GM19452 (cell line): ENCODE results near the gene UBE2R2.

ENCODE experiments used
- ATAC-seq: cut with Tn5 transposase; IDR thresholded peaks from one replicate; pipeline ENCODE4 v1.9.1; 2021; ENCODE audit not compliant: unreplicated experiment

UBE2R2 gene

GRCh38 chr9:33880211-33881089 is 63.5 kb downstream of the UBE2R2 start:
- no peak for ATAC-seq

DNA sequence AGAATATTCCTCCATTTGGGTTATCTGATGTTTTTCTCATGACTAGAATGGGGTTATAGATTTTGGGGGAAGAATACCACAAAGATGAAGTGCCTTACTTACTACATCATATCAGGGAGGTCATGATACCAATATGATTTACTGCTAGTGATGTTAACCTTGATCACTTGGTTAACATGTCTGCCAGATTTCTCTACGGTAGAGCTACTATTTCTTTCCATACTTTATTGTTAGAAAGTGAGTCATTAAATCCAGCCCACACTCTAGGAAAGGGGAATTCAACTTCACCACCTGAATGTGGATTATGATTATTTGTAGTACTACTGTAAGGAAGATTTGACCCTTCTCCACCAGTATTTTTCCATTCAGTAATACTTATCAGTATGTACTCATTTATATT is 64.7 kb downstream of the UBE2R2 start:
- ATAC-seq, result no peak

- no peak for ATAC-seq
These were observed 68.1 kb downstream of the UBE2R2 start for GRCh38 chr9:33884856-33885701.

DNA sequence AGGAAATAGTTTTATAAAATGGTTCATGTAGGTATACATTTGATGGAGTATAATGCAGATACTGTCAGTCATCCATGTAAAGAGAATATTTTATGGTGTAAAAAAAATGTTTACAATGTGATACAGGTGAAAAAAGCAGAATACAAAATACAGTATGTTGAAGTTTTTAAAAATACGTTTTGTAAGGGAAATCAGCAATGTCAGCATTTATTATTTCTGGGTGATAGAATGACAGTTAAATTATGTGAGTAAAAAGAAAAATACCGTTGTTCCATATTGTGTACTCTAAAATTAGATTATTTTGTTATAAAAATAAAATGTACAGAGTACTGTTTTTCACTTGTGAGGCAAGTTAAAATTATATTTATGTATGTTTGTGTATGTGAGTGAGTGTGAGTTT is 69.0 kb downstream of the UBE2R2 start:
- no peak for ATAC-seq

DNA sequence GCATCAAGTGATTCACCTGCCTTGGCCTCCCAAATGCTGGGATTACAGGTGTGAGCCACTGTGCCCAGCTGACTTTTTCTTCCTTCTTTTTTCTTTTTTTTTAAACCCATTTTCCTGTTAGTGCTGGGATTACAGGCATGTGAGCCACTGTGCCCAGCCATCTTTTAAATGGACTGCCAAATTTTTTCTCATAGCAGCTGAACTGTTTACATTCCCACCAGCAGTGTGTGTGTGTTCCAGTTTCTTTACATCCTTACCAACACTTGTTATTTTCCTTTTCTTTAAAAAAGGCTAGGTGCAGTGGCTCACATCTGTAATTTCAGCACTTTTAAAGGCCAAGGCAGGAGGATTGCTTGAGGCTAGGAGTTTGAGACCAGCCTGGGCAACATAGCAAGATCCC is 76.9 kb downstream of the UBE2R2 start:
- ATAC-seq, result no peak

GRCh38 chr9:33894316-33894715 is 77.4 kb downstream of the UBE2R2 start:
- ATAC-seq, result no peak

DNA sequence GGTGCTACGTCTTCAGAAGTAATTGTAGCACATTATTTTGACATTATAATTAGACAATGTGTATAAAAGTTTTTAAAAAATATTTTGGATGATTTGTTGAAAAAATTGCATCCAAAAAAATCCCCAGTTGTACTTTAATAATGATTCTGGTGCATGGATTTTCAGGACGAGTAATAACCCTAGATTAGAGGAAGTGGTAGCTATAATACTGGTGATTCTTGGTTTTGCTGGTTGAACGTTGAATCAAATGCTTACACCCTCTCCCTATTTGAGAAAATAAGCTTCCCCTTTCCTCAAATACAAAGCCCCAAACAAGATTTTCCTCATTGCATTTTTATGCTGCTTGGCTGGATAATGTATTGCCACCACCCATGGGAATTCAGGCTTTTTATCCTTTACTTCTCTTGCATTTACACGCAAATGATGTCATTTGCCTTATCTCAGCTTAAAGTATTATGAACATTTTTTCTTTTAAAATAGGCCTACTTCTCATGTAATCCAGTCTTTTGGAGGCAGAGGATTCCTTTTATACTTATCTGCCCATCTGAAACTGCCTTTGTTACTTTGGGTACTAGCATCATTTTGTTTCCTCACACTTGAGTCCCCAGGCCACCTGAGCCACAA is 86.3 kb downstream of the UBE2R2 start:
- no peak for ATAC-seq

- no peak for ATAC-seq
These were observed 88.2 kb downstream of the UBE2R2 start for GRCh38 chr9:33905137-33905536.

GRCh38 chr9:33906769-33907168 is 89.8 kb downstream of the UBE2R2 start:
- no peak for ATAC-seq

DNA sequence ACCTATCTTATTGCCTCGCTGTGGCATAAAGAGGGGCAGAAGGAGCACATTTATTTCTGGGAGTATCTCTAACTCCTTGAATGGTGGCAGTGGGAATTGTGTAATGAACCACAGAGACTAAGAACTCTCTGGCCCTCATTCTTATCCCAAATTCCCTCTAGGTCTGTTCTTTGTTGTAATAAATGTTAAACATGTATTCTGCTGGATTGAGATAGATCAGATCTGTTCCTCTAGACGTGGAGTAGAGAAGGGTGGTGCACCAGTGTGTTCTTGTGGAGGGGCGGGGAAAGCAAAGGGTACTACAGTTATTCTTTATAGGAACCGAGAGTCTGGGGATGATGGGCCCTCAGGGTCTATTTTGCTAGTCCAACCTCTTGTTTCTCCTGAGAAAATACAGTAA is 90.4 kb downstream of the UBE2R2 start:
- no peak for ATAC-seq

- ATAC-seq, result no peak
These were observed 91.2 kb downstream of the UBE2R2 start for GRCh38 chr9:33908114-33908513.

DNA sequence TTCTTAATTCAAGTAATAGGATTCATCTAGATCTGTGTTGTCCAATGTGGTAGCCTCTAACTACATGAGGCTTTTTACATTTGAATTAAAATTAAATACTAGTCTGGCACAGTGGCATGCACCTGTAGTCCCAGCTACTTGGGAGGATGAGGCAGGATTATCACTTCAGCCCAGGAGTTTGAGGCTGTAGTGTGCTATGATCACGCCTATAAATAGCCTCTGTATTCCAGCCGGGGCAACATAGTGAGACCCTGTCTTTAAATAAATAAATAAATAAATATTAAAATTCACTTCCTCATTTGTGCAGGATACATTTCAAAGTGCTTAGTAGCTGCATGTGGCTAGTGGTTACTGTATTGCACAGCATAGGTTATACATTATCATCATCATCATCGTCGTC is 91.8 kb downstream of the UBE2R2 start:
- ATAC-seq, result no peak

DNA sequence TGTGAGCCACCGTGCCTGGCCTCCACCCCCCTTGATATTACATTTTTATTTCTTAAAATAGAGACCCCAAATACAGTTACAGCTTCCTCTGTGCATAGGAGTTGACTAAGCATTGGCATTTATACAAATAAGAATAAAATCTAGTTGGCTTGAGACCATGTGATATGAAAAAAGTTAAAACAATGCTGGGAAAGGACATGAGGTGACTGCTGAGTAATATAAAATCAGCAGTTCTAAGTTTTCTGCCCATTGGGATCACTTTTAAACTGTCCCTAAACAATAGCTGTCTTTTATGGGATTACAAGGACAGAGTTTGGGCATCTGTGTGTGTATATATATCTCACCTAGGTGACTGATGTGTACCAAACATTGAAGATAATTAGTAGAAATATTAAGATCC is 96.6 kb downstream of the UBE2R2 start:
- ATAC-seq, result no peak

- ATAC-seq, result no peak
These were observed 98.1 kb downstream of the UBE2R2 start for GRCh38 chr9:33914887-33915628.

- ATAC-seq, result no peak
These were observed 100.1 kb downstream of the UBE2R2 start for GRCh38 chr9:33917036-33917435.

GRCh38 chr9:33919276-33919897 is 102.4 kb downstream of the UBE2R2 start:
- ATAC-seq, result no peak

DNA sequence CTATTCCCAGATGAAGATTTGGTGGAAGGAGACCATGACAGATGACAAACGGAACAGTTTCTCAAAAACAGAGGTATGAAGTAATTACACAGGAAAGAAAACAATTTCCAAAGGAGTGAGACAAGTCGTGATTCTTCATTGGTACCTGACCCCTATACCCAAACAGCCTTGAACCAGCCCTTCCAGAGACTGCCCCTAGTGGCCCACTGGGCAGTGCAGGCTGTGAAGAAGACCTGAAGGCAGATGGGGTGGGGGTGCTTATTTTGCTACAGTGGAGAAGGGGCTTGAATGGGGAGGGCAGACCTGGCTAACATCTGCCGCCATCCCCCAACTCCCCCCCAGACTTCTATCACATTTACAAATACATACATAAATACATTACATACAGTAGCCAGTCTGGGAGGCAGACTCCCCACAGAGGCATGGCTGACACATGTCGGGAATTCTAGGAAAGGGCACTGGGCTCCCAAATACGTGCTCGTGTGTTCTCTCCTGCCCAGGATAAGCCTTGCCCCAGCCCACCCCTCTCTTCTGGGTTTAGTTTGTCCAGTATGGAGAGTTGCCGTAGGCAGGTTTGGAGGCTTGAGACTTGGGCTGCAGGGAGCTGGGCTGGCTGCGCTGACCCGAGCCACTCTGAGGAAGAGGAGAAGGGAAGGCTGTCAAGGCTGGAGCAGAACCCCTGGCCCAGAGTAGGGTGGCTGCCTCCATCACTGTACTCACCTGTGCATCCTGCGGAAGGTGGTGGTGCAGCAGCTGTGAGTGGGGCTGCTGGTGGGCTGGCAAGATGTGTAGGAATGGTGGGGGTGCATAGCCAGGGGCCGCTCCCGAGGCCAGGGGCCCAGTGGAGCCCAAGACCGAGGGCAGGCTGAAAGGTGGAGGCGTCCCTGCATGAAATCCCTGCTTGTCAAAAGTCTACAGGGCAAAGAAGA is 105.3 kb downstream of the UBE2R2 start:
- no peak for ATAC-seq

DNA sequence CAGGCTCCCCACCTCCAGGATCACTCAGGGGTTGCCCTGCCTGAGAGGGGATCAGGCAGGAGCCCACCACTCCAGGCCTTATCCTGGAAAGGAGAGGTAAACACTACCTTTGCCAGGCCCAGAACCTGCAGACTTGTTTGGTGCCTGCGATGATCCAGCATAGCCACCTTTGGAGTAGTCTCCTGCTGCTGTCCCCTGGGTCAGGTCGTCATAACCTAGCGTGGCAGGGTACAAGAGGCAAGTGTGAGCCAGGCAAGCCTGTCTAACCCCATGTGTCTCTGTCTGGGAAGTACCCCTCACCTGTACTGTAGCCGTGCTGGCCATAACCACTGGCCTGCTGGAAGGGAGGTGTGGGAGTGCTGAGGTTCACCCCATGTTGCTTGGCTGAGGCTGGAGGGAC is 106.1 kb downstream of the UBE2R2 start:
- no peak for ATAC-seq

DNA sequence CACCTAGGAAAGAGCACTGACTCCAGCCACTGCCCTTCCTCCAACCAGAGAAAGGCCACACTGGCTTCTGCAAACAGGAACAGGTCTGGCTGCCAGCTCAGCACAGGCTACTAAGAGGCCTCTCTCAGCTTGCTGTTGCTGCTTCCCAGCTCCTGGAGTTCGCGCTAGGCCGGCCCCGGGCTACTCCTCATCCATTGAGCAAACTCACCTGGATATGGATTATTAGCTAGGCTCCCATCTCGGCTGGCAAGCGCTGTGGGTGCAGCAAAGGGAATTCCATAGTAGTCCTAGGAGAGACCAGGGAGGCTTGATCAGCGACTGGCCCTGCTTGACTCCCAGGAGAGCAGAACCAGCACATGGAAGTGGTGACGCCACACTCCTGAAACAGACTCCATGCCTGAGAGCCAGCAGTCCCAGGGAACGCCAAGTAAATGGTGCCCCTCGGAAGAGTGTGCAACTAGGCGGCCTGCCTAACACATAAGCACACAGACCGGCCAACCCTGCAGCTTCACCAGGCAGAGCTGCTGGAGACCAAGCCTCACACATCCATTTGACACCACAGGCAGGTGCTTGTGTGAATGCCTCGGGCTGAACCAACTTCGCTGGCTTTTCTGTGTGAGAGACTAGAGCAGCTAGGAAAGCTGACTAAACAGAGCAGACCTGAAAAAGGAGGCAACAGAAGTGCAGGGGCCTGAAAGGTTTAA is 107.2 kb downstream of the UBE2R2 start:
- no peak for ATAC-seq
